Measurements from ENCODE around the gene PRF1. TPM values are rescaled to one million over a fixed set of nuclear protein-coding genes. Genes with fewer than 3 reads are reported as not detected.

PRF1 gene
- total and polyA plus RNA-seq, 11 donors, result 0.50 to 19.4 (median 1.0) TPM

GRCh38 chr10:70601746-70602145, 795 bp downstream of the PRF1 start:
- Histone ChIP-seq H3K4me3 (peak overlapping the region in 2 of 12 donors; percentile 23 to 56), H3K4me1 (peaks cover 0 to 1% (median 0%) of the 10 kb centered on the region in 12 donors), H3K27ac (peak overlapping the region in 1 of 12 donors; percentile 82), H3K27me3 (no peaks in the 10 kb centered on the region), H3K9me3 (no peaks in the 10 kb centered on the region), H3K36me3 (no peaks in the 10 kb centered on the region)
- ATAC-seq, result no peak
- no peak for DNase-seq
- TF ChIP-seq POLR2A (IDR thresholded peaks at IDR 0.05) (no peak), CTCF (IDR thresholded peaks at IDR 0.05) (no peak)
- intact Hi-C loops (cut with DNase I), result no loop called here
- 91 to 93% (median 93%) methylated on average over 5 of the region's 5 CpGs for WGBS, 4 donors

- peak overlapping the region in 1 of 12 donors; percentile 27 for H3K27ac ChIP-seq
- peaks cover 0 to 9% (median 0%) of the 10 kb centered on the region in 12 donors for H3K4me1 ChIP-seq
- intact Hi-C loops (cut with DNase I), result no loop called here
- TF ChIP-seq POLR2A (IDR thresholded peaks at IDR 0.05), result no peak
- no peaks in the 10 kb centered on the region for H3K36me3 ChIP-seq
- no peaks in the 10 kb centered on the region for H3K27me3 ChIP-seq
- ATAC-seq (no peak), DNase-seq (no peak)
- peak overlapping the region in 1 of 12 donors; percentile 56 for H3K4me3 ChIP-seq
- H3K9me3 ChIP-seq, result no peaks in the 10 kb centered on the region
- 90 to 98% (median 96%) methylated on average over 13 to 24 of the region's 24 CpGs for WGBS, 4 donors
Observed at GRCh38 chr10:70600512-70601395, 1.8 kb downstream of the PRF1 start.

GRCh38 chr10:70599791-70600190, 2.8 kb downstream of the PRF1 start:
- WGBS, 4 donors, result 90 to 100% (median 95%) methylated on average over 2 to 4 of the region's 4 CpGs
- ATAC-seq (no peak), DNase-seq (no peak)
- intact Hi-C loops (cut with DNase I), result no loop called here
- Histone ChIP-seq H3K27ac (no peak overlapping the region), H3K9me3 (no peaks in the 10 kb centered on the region), H3K4me3 (peak overlapping the region in 1 of 12 donors; percentile 56), H3K27me3 (no peaks in the 10 kb centered on the region), H3K4me1 (peaks cover 0 to 10% (median 0%) of the 10 kb centered on the region in 12 donors), H3K36me3 (no peaks in the 10 kb centered on the region)
- TF ChIP-seq CTCF (IDR thresholded peaks at IDR 0.05) (no peak), POLR2A (IDR thresholded peaks at IDR 0.05) (no peak)

GRCh38 chr10:70599319-70599718, 3.2 kb downstream of the PRF1 start:
- peaks cover 0 to 10% (median 0%) of the 10 kb centered on the region in 12 donors for H3K4me1 ChIP-seq
- TF ChIP-seq POLR2A (IDR thresholded peaks at IDR 0.05), result no peak
- no peak for TF ChIP-seq CTCF (IDR thresholded peaks at IDR 0.05)
- 96 to 98% (median 96%) methylated on average over 8 of the region's 8 CpGs for whole genome bisulfite sequencing, 4 donors
- H3K36me3 ChIP-seq, result no peaks in the 10 kb centered on the region
- ATAC-seq (no peak), DNase-seq (no peak)
- no peak overlapping the region for H3K27ac ChIP-seq
- no peaks in the 10 kb centered on the region for H3K27me3 ChIP-seq
- H3K9me3 ChIP-seq, result no peaks in the 10 kb centered on the region
- intact Hi-C loops (cut with DNase I), result no loop called here
- peak overlapping the region in 1 of 12 donors; percentile 56 for H3K4me3 ChIP-seq
